Islet of Langerhans (tissue), 1 donor: Measurements from ENCODE around the gene LY9.

Source experiments
- FAIRE-seq: peaks from one replicate; lab custom pipeline; 2011; peaks lifted over from hg19 to GRCh38; lab: Jason Lieb, UNC

LY9 gene, protein sequence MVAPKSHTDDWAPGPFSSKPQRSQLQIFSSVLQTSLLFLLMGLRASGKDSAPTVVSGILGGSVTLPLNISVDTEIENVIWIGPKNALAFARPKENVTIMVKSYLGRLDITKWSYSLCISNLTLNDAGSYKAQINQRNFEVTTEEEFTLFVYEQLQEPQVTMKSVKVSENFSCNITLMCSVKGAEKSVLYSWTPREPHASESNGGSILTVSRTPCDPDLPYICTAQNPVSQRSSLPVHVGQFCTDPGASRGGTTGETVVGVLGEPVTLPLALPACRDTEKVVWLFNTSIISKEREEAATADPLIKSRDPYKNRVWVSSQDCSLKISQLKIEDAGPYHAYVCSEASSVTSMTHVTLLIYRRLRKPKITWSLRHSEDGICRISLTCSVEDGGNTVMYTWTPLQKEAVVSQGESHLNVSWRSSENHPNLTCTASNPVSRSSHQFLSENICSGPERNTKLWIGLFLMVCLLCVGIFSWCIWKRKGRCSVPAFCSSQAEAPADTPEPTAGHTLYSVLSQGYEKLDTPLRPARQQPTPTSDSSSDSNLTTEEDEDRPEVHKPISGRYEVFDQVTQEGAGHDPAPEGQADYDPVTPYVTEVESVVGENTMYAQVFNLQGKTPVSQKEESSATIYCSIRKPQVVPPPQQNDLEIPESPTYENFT

DNA sequence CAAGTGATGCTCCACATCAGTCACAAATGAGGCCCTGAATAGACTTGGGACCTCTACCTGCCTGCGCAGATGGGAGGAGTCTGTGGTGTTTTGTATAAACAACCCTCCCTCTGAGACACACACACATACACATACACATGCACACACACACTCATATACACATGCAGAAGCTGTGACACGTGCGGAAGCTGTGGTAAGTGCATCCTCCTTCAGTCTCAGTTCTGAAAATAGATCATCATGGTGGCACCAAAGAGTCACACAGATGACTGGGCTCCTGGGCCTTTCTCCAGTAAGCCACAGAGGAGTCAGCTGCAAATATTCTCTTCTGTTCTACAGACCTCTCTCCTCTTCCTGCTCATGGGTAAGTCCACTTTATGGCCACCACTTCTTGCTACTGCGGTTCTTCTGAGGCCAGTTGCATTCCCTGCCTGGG is at the start of gene LY9:
Gene LY9, plus strand, starts transcription at position 224 of the 433 bp plus-strand sequence. Its CDS starts 14 bp downstream, at position 238.
- FAIRE-seq: no peak

DNA sequence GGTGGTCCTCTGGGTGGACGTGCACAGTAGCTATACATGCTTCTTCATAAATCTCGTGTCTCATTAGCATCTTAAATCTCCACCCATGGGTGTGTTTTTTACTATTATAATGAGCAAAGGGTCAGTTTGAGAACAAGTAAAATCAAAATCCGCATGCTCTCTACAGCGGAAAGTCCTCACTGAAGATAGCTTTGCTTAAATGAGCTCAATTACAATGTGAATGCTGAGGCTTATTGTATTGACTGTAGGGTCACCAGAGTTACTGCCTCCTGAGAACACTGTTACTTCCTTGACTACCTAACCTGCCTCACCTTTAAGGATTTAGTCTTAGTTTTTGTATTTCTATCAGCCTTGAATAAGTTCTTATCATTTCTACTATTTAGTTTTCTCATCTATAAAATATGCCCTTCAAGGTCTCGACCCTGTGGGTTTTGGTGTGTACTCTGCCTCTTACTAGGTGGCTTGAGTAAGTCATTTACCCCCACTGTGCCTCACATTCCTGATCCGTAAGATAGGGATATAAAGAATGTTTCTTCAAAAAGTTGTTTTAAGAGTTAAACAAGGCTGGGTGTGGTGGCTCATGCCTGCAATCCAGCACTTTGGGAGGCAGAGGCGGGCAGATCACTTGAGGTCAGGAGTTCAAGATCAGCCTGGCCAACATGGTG is 49.0 kb upstream of the LY9 start:
- no peak for FAIRE-seq

DNA sequence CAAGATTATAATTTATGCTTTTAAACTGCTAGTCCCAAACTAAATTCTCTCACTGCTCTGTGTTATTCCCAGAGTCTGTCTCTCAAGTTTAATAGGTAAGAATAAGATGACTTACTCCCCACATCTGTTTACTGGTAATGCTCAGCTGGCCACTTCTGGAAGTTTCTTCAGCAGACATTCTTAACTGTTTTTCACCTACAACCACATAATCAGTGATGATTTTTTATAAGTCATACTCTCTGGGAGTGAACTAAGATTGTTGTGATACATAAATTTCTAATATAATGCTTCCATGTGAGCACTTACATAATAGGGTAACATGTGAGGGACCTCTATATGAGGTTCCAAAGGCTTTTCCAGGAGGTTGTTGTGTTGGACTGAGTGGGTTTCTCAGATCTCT is 48.3 kb upstream of the LY9 start:
- no peak for FAIRE-seq

DNA sequence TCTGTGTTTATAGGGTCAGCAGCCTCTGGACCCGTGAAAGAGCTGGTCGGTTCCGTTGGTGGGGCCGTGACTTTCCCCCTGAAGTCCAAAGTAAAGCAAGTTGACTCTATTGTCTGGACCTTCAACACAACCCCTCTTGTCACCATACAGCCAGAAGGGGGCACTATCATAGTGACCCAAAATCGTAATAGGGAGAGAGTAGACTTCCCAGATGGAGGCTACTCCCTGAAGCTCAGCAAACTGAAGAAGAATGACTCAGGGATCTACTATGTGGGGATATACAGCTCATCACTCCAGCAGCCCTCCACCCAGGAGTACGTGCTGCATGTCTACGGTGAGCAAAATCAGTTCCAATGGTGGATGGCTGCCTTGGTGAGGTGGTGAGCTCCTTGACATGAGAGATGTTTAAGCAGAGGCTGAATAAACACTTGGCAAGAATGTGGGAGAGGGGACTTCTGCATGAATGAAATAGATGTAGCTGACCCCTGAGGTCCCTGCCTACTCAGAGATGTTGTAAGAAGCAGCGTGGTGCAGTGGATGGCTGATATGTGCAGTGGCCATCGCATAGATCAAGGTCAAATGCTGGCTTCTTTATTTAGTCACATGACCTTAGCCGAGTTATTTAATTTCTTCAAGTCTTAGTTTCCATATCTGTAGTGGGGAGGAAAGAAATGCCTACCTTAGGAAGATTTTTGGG is 47.6 kb upstream of the LY9 start:
- FAIRE-seq: no peak

DNA sequence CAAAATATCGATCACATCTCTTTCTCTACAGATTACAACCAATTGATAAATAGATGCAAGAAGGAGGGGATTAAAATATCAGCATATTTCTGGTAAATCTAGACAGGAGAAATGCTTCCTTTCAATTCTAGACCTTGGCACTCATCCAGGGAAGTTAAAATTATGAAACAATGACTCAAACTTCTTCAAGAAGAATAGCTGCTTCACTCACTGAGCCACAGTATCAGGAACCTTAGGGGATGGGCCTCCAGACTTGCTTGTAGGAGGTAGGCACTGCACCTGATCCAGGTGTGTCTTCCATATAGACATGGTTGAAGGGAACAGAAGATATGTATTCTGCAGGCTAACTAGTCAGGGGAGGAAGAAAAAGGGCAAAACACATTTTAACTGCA is 47.1 kb upstream of the LY9 start:
- no peak for FAIRE-seq

DNA sequence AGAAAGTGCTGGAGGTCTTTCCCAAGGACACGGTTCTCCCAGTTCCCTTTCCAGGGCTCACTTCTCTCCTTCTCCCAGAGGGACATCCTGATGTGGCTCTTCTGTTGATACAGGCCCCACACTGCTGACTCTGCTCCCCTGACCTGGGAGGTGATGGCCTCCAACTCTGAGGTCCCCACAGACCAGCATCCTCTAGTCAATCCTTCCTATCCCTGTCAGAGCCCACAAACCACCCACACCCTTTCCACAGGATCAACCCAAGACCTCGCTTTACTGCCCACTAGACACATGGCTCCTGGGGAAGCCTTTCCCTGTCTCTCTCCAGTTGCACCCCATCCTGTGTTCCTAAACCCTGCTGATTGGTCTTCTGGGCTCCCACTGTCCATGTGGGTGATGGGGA is 45.4 kb upstream of the LY9 start:
- FAIRE-seq: no peak

DNA sequence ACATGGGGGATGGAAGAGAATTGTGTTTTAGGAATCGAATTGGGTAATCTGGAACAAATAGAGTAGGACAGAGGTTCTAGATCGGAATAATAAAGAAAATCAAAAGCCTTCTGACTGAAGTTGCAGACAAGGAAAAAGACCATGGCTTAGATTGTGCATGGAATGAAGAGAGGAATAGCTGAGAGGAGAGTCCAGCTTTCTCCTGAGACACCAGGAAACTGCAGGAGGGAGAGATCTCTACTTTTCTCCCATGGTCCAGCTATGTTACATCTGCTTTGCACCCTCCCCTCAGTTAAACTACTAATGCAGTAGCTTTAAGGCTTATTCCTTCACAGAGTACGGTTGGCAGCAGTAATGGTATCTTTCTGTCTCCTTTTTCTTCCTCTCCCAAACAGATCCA is 43.6 kb upstream of the LY9 start:
- FAIRE-seq: no peak

DNA sequence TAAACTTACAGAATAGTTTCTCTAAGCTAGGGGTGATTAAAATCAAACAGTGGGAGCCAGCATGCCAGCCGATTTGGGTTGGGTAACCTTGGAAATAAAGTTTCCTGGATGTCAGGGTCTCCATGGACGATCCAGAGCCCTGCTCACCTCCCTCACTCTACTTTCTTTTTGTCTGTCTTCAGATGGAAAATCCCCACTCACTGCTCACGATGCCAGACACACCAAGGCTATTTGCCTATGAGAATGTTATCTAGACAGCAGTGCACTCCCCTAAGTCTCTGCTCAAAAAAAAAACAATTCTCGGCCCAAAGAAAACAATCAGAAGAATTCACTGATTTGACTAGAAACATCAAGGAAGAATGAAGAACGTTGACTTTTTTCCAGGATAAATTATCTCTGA is 43.0 kb upstream of the LY9 start:
- no peak for FAIRE-seq

DNA sequence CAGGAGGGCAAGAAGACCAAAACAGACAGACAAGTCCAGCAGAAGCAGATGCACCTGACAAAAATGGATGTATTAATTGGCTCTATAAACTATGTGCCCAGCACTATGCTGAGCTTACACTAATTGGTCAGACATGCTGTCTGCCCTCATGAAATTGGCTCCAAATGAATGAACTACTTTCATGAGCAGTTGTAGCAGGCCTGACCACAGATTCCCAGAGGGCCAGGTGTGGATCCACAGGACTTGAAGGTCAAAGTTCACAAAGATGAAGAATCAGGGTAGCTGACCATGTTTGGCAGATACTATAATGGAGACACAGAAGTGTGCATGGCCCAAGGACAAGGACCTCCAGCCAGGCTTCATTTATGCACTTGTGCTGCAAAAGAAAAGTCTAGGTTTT is 42.4 kb upstream of the LY9 start:
- no peak for FAIRE-seq

DNA sequence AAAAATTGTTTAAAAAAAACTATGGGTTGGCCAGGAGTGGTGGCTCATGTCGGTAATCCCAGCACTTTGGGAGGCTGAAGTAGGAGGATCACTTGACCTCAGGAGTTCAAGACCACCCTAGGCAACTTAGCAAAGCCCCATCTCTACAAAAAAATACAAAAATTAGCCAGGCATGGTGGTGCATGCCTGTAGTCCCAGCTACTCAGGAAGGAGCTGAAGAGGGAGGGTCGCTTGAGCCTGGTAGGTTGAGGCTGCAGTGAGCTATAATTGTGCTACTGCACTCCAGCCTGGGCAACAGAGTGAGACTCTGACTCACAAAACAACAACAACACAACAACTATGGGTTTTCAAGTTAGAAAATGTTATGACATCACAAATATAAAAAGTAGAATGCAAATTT is 40.5 kb upstream of the LY9 start:
- no peak for FAIRE-seq

DNA sequence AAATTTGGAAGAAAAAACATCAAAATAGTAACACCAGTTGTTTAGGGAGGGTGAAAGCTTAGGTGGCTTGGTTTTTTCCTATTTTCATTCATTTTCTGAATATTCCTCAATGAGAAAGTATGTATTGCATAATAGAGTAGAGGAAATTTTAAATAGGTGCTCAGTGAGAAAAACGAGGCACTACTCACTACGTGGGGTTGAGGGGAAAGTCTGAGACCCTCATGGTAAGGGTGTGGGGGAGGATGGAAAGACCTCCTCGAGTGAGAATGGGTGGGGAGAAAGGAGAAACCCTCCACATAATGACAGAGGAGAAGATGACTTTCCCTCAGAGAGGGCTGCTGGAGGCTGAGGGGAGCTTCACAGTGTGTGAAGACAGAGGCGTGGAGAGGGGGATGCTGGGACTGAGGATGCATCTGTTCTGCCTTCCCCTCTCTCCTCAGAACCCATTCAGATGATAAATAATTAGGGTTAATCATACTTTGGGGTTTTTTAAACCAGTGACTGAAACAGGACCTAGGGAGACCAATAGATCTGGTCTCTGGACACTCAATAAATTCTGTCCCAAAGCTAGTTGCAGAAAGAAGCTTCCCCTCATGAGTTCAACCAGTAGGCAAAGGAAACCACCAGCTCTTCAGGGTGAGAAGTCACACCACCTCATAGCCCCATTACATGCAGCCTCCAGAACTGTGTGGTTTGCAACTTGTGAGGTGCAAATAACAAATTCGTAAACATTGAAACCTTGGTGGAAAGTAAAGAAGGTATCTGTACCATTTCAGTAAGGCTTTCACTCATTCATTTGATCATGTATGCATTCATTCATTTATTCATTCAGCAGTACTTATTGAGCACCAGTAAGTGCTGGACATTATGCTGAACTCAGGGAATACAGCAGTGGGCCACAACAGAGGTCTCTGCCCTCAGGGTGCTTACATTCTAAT is 39.8 kb upstream of the LY9 start:
- FAIRE-seq: no peak

DNA sequence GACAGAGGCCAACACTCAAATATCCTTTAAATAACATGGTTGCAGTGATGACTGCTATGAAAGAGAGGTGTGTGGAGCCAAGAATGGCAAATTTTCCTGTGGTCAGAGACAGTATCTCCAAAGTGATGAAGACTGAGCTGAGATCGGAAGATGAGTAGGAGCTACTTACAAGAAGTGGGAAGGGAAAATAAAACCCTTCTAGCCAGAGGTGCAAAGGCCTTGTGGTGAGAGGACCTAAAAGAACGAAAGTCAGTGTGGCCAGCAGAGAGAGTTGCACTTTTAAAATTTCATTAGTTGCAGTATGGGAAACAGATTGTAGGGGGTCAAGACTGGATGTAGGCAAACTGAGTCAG is 39.1 kb upstream of the LY9 start:
- FAIRE-seq: no peak

DNA sequence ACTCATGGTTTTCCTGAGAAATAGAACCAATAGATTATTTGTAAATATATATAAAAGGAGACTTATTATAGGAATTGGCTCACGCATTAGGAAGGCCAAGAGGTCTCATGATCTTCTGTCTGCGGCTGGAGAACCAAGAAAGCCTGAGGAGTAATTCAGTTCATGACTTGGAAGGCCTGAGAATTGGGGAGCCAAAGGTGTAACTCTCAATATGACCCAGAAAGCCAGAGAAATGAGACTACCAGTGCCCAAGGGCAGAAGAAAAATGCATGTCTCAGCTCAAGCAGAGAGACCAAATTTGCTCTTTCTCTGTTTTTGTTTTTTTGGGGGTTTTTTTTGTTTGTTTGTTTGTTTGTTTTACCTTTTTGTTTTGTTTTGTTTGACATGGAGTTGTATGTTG is 37.5 kb upstream of the LY9 start:
- no peak for FAIRE-seq

DNA sequence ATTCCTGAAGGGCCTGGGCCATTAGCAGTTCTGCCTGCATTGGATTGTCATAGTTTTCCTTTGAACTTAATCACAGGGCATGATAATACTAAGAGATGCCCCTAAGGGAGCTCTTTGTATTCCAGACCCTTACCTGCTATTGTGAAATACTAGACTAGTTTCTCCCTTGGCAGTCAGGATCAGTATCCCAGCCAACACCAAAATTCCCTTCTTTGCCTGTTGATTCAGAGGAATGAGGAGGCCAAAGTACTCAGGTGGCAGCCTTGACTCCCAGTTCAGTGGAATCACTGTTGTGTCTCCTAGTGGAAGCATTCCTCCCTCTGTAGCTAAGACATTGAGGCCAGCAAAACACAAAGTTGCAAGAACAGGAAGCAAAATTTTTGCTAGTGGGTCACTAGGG is 36.2 kb upstream of the LY9 start:
- no peak for FAIRE-seq

DNA sequence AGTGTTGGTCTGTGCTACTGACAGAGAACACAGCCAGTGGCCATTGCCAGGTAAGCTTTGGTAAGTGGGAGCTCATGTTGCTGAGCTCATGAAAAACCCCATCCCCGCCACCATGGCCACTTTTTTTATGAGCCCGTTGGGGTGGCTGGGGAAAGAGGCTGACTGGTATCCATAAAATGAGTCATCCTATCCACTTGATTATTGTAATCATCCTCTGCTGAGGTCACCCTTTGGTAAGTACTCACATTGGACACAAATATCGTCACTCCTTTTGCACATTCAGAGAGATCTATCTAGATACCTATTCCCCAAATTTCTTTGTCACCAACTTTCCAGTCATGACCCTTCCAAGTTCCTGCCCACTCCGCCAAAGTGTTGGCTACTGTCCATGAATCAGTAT is 34.9 kb upstream of the LY9 start:
- FAIRE-seq: no peak

DNA sequence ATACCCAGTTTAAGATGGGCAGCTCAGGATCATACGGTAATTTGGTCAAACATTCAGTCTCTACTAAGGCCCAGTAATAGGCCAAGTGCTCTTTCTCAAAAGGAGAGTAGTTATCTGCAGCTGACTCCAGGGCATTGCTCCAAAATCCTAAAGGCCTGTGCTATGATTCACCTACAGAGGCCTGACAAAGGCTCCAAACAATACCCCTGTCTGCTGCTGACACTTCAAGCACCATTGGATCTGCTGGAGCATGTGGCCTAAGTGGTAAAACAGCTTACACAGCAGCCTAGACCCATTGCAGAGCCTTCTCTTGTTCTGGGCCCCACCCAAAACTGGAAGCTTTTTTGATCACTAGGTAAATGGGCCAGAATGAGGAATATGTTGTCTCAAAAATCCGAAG is 34.1 kb upstream of the LY9 start:
- no peak for FAIRE-seq

DNA sequence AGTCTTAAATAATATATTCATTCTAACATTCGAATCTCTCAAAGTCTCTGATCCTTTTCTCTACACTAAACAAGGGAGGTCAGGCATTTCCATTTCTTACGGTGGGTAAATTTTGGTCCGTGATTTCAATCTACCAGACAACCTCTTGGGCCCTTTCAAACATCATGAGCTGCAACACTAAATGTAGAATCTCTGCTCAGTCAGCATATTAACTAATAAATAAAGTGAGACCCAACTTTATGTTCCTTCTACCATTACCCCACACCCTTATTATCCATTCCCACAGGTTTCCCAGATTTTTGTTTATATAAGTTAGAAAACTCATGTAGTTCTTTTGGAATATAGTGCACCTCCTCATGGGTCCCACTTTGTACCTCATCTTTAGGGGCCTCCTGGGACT is 32.0 kb upstream of the LY9 start:
- FAIRE-seq: no peak

DNA sequence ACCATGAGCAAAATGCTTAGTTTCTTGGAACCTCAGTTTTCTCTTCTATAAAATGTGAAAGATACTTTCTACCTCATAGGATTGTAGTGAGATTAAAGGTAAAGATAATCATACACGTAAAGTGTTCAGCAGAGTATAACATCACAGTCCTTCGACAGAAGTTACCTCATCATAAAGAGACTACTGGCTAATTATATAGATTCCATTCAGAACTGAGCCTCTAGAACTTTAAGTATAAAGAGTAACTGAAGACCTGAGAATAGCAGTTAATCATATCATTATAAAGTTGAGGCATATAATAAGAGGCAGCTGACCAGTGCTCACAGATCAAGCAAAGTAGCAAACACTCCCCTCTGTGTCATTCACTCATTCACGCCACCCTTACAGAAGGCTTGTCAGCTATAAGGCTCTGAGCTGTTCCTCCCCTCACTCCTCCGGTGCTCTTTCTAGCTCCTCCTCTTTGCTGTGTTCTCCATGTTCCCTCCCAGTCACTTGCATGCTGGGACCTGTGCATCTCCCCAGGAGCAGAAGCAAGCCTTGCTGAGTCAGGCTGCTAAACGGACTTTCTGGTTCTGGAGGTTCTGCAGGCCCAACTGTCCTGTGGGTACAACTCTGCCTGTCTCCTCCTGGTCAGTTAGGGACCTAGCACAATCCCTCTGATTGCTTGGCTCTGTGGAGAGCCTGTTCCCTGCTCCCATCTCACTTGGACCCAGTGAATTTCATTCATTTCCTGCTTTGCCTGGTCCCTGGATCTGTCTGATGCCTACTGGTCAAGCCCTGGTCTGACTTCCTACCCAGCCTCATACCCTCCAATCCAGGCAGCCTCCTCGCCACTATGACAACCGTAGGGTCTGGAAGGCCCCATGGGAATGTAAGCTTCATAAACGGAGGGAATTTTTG is 28.3 kb upstream of the LY9 start:
- no peak for FAIRE-seq

DNA sequence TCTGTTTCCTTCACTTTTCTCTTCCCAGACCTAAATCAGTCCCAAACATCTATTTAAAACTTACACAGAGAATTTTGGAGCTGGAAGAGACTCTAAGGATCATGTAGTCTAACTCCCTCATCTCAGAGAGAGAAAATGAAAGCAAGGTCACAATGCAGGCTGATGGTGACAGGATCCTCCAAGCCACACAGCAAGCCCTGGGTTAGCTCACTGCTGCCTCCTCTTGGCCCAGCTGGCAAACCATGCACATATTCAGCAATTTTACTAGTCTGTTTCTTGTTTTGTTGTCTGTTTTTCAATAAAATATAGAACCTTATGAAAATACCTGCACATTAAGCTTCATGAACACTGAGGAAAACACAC is 27.7 kb upstream of the LY9 start:
- FAIRE-seq: no peak

DNA sequence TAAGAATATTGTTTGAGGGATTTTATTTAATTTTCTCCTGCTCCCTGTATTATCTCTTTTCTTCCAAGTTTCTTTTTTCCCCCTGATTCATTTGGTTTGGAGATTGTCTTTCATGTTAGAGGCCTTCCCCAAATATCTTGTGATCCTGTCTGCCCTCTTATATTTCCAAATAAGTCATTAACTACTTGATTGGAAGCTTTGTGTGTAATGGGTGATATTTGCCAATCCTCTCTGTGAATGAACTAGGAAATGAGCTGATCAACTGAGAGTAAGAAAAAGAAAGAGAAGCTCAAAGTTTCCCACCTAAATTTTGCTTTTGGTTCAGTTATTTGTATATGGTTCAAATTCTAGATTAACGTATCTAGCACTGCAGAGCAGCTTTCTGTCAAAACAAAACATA is 23.6 kb upstream of the LY9 start:
- no peak for FAIRE-seq

DNA sequence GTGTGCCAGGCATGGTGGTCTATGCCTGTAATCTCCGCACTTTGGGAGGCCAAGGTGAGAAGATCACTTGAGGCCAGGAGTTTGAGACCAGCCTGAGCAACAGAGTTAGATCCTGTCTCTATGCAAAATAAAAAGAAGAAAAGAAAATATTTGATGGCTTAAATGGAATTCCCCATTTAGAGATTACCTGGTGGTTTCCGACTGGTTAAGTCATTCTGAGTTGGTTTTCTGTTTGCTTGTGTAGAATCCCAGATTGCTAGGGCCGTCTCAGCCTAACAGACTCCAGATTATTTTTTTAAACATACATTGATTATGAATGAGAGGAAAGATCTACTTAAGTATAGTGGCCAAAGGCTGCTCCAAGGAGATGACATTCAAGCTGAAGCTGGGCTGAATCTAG is 22.9 kb upstream of the LY9 start:
- no peak for FAIRE-seq
